Measurements from ENCODE around the gene CBARP. TPM values are rescaled to one million over a fixed set of nuclear protein-coding genes. Genes with fewer than 3 reads are reported as not detected.

CBARP gene
- polyA plus RNA-seq, 3 donors, result not detected

DNA sequence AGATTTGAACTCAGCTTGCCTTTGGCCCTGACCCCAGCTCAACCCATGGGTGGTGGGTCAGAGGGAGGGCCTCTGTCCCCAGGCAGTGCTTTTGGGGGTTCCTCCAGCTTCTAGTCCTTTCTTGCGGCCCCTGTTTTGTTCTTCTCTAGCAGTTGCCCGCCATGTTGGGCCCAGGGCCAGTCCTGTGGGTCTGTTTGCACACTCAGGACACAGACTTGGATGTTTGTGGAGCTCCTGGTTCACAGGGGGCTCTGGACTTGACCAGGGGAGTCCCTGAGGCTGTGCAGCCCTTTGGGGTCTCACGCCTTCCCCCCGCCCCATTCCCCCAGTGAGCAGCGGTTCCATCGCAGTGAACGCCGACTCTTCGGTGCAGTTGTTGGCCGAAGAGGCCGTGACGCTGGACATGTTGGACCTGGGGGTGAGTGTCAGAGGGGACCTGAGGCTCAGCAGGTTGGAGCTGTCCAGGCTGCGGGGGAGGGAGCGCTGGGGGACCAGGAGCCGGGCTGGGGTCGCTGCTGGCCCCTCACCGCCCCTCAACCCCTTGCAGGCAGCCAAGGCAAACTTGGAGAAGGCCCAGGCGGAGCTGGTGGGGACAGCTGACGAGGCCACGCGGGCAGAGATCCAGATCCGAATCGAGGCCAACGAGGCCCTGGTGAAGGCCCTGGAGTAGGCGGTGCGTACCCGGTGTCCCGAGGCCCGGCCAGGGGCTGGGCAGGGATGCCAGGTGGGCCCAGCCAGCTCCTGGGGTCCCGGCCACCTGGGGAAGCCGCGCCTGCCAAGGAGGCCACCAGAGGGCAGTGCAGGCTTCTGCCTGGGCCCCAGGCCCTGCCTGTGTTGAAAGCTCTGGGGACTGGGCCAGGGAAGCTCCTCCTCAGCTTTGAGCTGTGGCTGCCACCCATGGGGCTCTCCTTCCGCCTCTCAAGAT is 6.2 kb upstream of the CBARP start:
- Histone ChIP-seq H3K27me3 (ENCODE audit: control insufficient read depth in 2 of 2, insufficient read depth in 2 of 2, low read length in 2 of 2) (peaks cover 0 to 10% of the 10 kb centered on the region in 2 donors), H3K27ac (ENCODE audit: low read depth in 1 of 2, low read length in 2 of 2) (peak overlapping the region; percentile 64 to 69), H3K79me2 (ENCODE audit: insufficient read depth, low read length) (peaks cover 43% of the 10 kb centered on the region), H3K9me3 (replicated peaks in 1 of 2; ENCODE audit: control insufficient read depth in 1 of 2, insufficient read depth in 1 of 2, low read length in 2 of 2) (no peaks in the 10 kb centered on the region), H3K36me3 (replicated peaks in 1 of 2; ENCODE audit: control insufficient read depth in 1 of 2, insufficient read depth in 2 of 2, low read length in 2 of 2) (no peaks in the 10 kb centered on the region), H4K20me1 (ENCODE audit: insufficient read depth, low read length) (peaks cover 37% of the 10 kb centered on the region), H3K9ac (ENCODE audit: insufficient read depth, low read length, poor library complexity, severe bottlenecking) (peak overlapping the region; percentile 53), H2AFZ (ENCODE audit: insufficient read depth, low read depth, low read length, poor library complexity, severe bottlenecking) (no peak overlapping the region), H3K4me1 (ENCODE audit: control insufficient read depth in 1 of 2, insufficient read depth in 2 of 2, low read length in 2 of 2) (peaks cover 61 to 83% of the 10 kb centered on the region in 2 donors), H3K4me3 (replicated peaks in 1 of 3; ENCODE audit: low read depth in 2 of 3, low read length in 3 of 3) (peak overlapping the region; percentile 24 to 78 (median 42)), H3K4me2 (replicated peaks; ENCODE audit: extremely low read depth, low read length, poor library complexity, severe bottlenecking) (peak overlapping the region; percentile 78)
- Mint-ChIP-seq H3K9me3 (peaks cover 0 to 2% (median 0%) of the 10 kb centered on the region in 7 donors), H3K36me3 (peaks cover 4 to 6% of the 10 kb centered on the region in 2 donors), H3K27ac (peak overlapping the region; percentile 87 to 98 (median 94)), H3K4me3 (peak overlapping the region; percentile 79 to 90), H3K27me3 (ENCODE audit: low read depth in 3 of 3) (peaks cover 10 to 15% (median 12%) of the 10 kb centered on the region in 3 donors), H3K4me1 (peaks cover 47% of the 10 kb centered on the region)
- peak; percentile 77 to 84 (median 83) for DNase-seq
- intact Hi-C loops (cut with micrococcal nuclease), result loop anchor here (1.0 to 10.0 kb wide), 5 partner anchors 23 to 379 kb away; partner anchors contain the start of genes ARID3A (in 1 of the 2) and GPX4 (in 1 of the 2)
- WGBS (ENCODE audit: insufficient coverage), result 54% methylated on average over 24 of the region's 33 CpGs
- TF ChIP-seq, protein P1, sequence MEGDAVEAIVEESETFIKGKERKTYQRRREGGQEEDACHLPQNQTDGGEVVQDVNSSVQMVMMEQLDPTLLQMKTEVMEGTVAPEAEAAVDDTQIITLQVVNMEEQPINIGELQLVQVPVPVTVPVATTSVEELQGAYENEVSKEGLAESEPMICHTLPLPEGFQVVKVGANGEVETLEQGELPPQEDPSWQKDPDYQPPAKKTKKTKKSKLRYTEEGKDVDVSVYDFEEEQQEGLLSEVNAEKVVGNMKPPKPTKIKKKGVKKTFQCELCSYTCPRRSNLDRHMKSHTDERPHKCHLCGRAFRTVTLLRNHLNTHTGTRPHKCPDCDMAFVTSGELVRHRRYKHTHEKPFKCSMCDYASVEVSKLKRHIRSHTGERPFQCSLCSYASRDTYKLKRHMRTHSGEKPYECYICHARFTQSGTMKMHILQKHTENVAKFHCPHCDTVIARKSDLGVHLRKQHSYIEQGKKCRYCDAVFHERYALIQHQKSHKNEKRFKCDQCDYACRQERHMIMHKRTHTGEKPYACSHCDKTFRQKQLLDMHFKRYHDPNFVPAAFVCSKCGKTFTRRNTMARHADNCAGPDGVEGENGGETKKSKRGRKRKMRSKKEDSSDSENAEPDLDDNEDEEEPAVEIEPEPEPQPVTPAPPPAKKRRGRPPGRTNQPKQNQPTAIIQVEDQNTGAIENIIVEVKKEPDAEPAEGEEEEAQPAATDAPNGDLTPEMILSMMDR (IDR thresholded peaks at IDR 0.05), result peak; percentile 99

DNA sequence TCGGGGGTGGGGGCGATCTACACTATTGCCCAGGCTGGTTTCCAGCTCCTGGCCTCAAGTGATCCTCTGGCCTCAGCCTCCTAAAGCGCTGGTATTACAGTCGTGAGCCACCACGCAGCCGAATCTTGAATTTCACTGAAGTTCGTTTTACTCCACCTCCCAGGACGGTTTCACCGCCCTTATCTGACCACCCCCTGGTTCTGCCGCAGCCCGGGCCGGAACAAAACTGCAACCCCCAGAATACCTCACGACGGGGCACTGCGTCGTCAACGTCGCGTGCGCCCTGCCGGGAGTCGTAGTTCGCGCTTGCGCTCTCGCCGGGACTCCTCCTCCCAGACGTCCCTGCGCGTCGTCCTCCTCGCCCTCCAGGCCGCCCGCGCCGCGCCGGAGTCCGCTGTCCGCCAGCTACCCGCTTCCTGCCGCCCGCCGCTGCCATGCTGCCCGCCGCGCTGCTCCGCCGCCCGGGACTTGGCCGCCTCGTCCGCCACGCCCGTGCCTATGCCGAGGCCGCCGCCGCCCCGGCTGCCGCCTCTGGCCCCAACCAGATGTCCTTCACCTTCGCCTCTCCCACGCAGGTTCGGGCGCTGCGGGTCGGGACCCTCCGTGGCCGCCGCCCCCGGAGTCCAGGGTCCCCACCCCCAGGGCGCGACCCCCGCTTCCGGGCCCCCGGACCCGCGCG is 3.8 kb upstream of the CBARP start, which contains the start of gene ATP5F1D:
TSS of gene ATP5F1D (plus strand) at position 335 of the 679 bp plus-strand sequence. CDS start at position 435, 100 bp downstream.
- under 1% methylated on average over 79 of the region's 79 CpGs for WGBS (ENCODE audit: insufficient coverage)
- no peaks in the 10 kb centered on the region for H3K9me3 ChIP-seq (replicated peaks in 1 of 2; ENCODE audit: control insufficient read depth in 1 of 2, insufficient read depth in 1 of 2, low read length in 2 of 2)
- peak within 1 kb of the TSS; percentile 53 to 89 (median 54) for H3K4me3 ChIP-seq (replicated peaks in 1 of 3; ENCODE audit: low read depth in 2 of 3, low read length in 3 of 3)
- peaks cover 0 to 8% (median 0%) of the 10 kb centered on the region in 7 donors for H3K9me3 Mint-ChIP-seq
- peaks cover 42% of the 10 kb centered on the region for H4K20me1 ChIP-seq (ENCODE audit: insufficient read depth, low read length)
- peak within 1 kb of the TSS; percentile 83 for H3K9ac ChIP-seq (ENCODE audit: insufficient read depth, low read length, poor library complexity, severe bottlenecking)
- peak within 1 kb of the TSS; percentile 80 for H2AFZ ChIP-seq (ENCODE audit: insufficient read depth, low read depth, low read length, poor library complexity, severe bottlenecking)
- peaks cover 39% of the 10 kb centered on the region for H3K79me2 ChIP-seq (ENCODE audit: insufficient read depth, low read length)
- peak within 1 kb of the TSS; percentile 77 to 90 for H3K4me3 Mint-ChIP-seq
- peaks cover 60 to 86% of the 10 kb centered on the region in 2 donors for H3K4me1 ChIP-seq (ENCODE audit: control insufficient read depth in 1 of 2, insufficient read depth in 2 of 2, low read length in 2 of 2)
- H3K4me2 ChIP-seq (replicated peaks; ENCODE audit: extremely low read depth, low read length, poor library complexity, severe bottlenecking), result peak within 1 kb of the TSS; percentile 95
- peaks cover 5 to 28% of the 10 kb centered on the region in 2 donors for H3K27me3 ChIP-seq (ENCODE audit: control insufficient read depth in 2 of 2, insufficient read depth in 2 of 2, low read length in 2 of 2)
- peaks cover 5 to 11% of the 10 kb centered on the region in 2 donors for H3K36me3 Mint-ChIP-seq
- TF ChIP-seq, protein P1 (IDR thresholded peaks at IDR 0.05), result no peak
- peak within 1 kb of the TSS; percentile 79 to 96 (median 90) for H3K27ac Mint-ChIP-seq
- peaks cover 22 to 33% (median 25%) of the 10 kb centered on the region in 3 donors for H3K27me3 Mint-ChIP-seq (ENCODE audit: low read depth in 3 of 3)
- H3K36me3 ChIP-seq (replicated peaks in 1 of 2; ENCODE audit: control insufficient read depth in 1 of 2, insufficient read depth in 2 of 2, low read length in 2 of 2), result no peaks in the 10 kb centered on the region
- DNase-seq, result peak; percentile 91 to 95 (median 95)
- H3K27ac ChIP-seq (ENCODE audit: low read depth in 1 of 2, low read length in 2 of 2), result peak within 1 kb of the TSS in 1 of 2 donors; percentile 74
- intact Hi-C loops (cut with micrococcal nuclease), result loop anchor here (5.0 to 10.0 kb wide), 4 partner anchors 129 to 377 kb away; partner anchors contain the start of genes ARID3A (in 1 of the 2) and GPX4 (in 1 of the 2)
- H3K4me1 Mint-ChIP-seq, result peaks cover 49% of the 10 kb centered on the region
